Endothelial cell of umbilical vein (primary cell): ENCODE results near the gene PPFIA2. TPM values are rescaled to one million over a fixed set of nuclear protein-coding genes. Genes with fewer than 3 reads are reported as not detected.

Experiments
- BruUV-seq: library from RNA; stranded (reverse); fragments of 400-500 nt; replicated peaks from 2 replicates; lab custom pipeline; 2021; lab: Mats Ljungman, UMichigan
- CTCF ChIA-PET: fragments of 300-600, 350-600 bp; sonication (Branson Sonifier 250); formaldehyde crosslinking; loops from one replicate; lab custom pipeline; 2021; ENCODE audit warnings: antibody characterized with exemption, inconsistent platforms; lab: Charles Lee
- POLR2A ChIA-PET: fragments of 300-600, 350-600 bp; sonication (Branson Sonifier 250); formaldehyde crosslinking; loops from one replicate; lab custom pipeline; 2021; ENCODE audit warnings: antibody characterized with exemption, inconsistent platforms; lab: Charles Lee
- DNase-seq: peaks from one replicate; pipeline ENCODE4 v3.0.0-alpha.2; 2011; ENCODE audit warnings: low read depth, low spot score
- FAIRE-seq: peaks from 2 replicates; lab custom pipeline; 2011; peaks lifted over from hg19 to GRCh38; lab: Jason Lieb, UNC
- H2AFZ ChIP-seq: 2 replicates; pipeline ENCODE4 v1.6.0; 2012; ENCODE audit warnings: low read depth, low read length, control low read depth, inconsistent platforms
- H3K27ac ChIP-seq: 2 replicates; pipeline ENCODE4 v1.5.1; 2011; ENCODE audit warnings: low read depth, mild to moderate bottlenecking, control low read depth, low read length, moderate library complexity; ENCODE audit not compliant: insufficient read depth
- H3K27me3 ChIP-seq, 2 experiments: 2 replicates each; pipeline versions ENCODE4 v1.6.0 to v1.6.1; 2011; ENCODE audit warnings: low read length in 2 of 2, mixed read lengths in 1 of 2; ENCODE audit not compliant: control insufficient read depth in 2 of 2, insufficient read depth in 2 of 2
- H3K36me3 ChIP-seq, 2 experiments: 2 replicates in 1 of 2; 3 replicates in 1 of 2; pipeline ENCODE4 v1.5.1; 2011; ENCODE audit warnings: low read length in 2 of 2, mild to moderate bottlenecking in 1 of 2, moderate library complexity in 1 of 2; ENCODE audit not compliant: control insufficient read depth in 2 of 2, insufficient read depth in 2 of 2; ENCODE audit errors: extremely low read depth in 1 of 2
- H3K4me1 ChIP-seq: 3 replicates; pipeline ENCODE4 v1.5.1; 2011; ENCODE audit warnings: mild to moderate bottlenecking, low read length; ENCODE audit not compliant: control insufficient read depth, insufficient read depth; ENCODE audit errors: extremely low read depth
- H3K4me2 ChIP-seq: 2 replicates; pipeline ENCODE4 v1.6.1; 2011; ENCODE audit warnings: low read length, control low read depth, mixed read lengths; ENCODE audit not compliant: insufficient read depth
- H3K4me3 ChIP-seq, 3 experiments: fragments of 200-600 bp in 1 of 3; sonication (generic), shearing (Covaris generic) in 1 of 3; replicated peaks in 1 of 3; 2 replicates each; pipeline ENCODE4 v1.5.1; 2011 to 2016; ENCODE audit warnings: control low read depth in 3 of 3, low read length in 3 of 3, mild to moderate bottlenecking in 2 of 3, inconsistent platforms in 1 of 3, low read depth in 1 of 3, moderate library complexity in 1 of 3; ENCODE audit not compliant: insufficient read depth in 1 of 3
- H3K79me2 ChIP-seq: 2 replicates; pipeline ENCODE4 v1.6.0; 2012; ENCODE audit warnings: low read length, inconsistent platforms; ENCODE audit not compliant: control insufficient read depth, insufficient read depth
- H3K9ac ChIP-seq: replicated peaks from 2 replicates; pipeline ENCODE3; 2011; ENCODE audit warnings: low read length, control low read depth; ENCODE audit not compliant: insufficient read depth; ENCODE audit errors: extremely low read depth
- H3K9me1 ChIP-seq: replicated peaks from 3 replicates; pipeline ENCODE4 v1.6.0; 2011; ENCODE audit warnings: mild to moderate bottlenecking, low read length; ENCODE audit not compliant: control insufficient read depth, insufficient read depth; ENCODE audit errors: extremely low read depth
- H3K9me3 ChIP-seq: replicated peaks from 2 replicates; pipeline ENCODE4 v1.5.1; 2012; ENCODE audit warnings: low read length, inconsistent platforms; ENCODE audit not compliant: control insufficient read depth, insufficient read depth
- H4K20me1 ChIP-seq: replicated peaks from 2 replicates; pipeline ENCODE3; 2011; ENCODE audit warnings: mild to moderate bottlenecking, low read length; ENCODE audit not compliant: control insufficient read depth, insufficient read depth; ENCODE audit errors: extremely low read depth
- CTCF ChIP-seq, 2 donors: IDR thresholded peaks; 1 replicate in 1 of 2; 2 replicates in 1 of 2; pipeline ENCODE4 v1.5.1; 2011; ENCODE audit warnings: low read length in 2 of 2, mild to moderate bottlenecking in 2 of 2, moderate library complexity in 2 of 2, control low read depth in 1 of 2, inconsistent platforms in 1 of 2, low read depth in 1 of 2; ENCODE audit not compliant: insufficient read depth in 1 of 2; ENCODE audit errors: extremely low read depth in 1 of 2
- EZH2 ChIP-seq: IDR thresholded peaks from 2 replicates; pipeline ENCODE4 v1.6.1; 2012; ENCODE audit warnings: borderline replicate concordance, low read depth, mild to moderate bottlenecking, moderate library complexity, low read length, inconsistent platforms; ENCODE audit not compliant: severe bottlenecking
- FOS ChIP-seq: IDR thresholded peaks from 2 replicates; pipeline ENCODE4 v1.6.1; 2011; ENCODE audit warnings: mild to moderate bottlenecking, low read length, moderate library complexity, borderline replicate concordance; ENCODE audit not compliant: insufficient read depth
- GATA2 ChIP-seq: IDR thresholded peaks from 2 replicates; pipeline ENCODE4 v1.7.0; 2011; ENCODE audit warnings: low read depth, mild to moderate bottlenecking, moderate library complexity, mixed read lengths, low read length; ENCODE audit not compliant: insufficient read length, insufficient read depth
- JUN ChIP-seq: IDR thresholded peaks from 2 replicates; pipeline ENCODE4 v1.6.1; 2011; ENCODE audit warnings: borderline replicate concordance, low read depth; ENCODE audit not compliant: insufficient read length, insufficient read depth
- MAX ChIP-seq: IDR thresholded peaks from 2 replicates; pipeline ENCODE4 v1.6.1; 2011; ENCODE audit not compliant: insufficient read depth, insufficient read length
- MYC ChIP-seq: IDR thresholded peaks from one replicate; pipeline ENCODE4 v1.6.1; 2011; ENCODE audit warnings: mild to moderate bottlenecking, low read depth, low read length
- POLR2A ChIP-seq: IDR thresholded peaks from 2 replicates; pipeline ENCODE4 v1.6.1; 2012; ENCODE audit warnings: low read depth, mild to moderate bottlenecking, control low read depth, low read length
- POLR2AphosphoS5 ChIP-seq: IDR thresholded peaks from 2 replicates; pipeline ENCODE4 v1.6.1; 2012; ENCODE audit warnings: low read depth, mild to moderate bottlenecking, control low read depth, low read length, moderate library complexity; ENCODE audit not compliant: insufficient read depth
- dilution Hi-C: fragments of 300-500 bp; cut with MboI; formaldehyde crosslinking; loops from one replicate; pipeline ENCODE4 v1.15.0; 2019; ENCODE audit warnings: low sequenced_read_pairs; ENCODE audit not compliant: extremely low pct_ligation_motif_present
- intact Hi-C: fragments of 100-400 bp; cut with micrococcal nuclease; formaldehyde crosslinking; loops from one replicate; pipeline ENCODE4 v1.10.0; 2022
- polyA plus RNA-seq, 4 experiments: library from polyadenylated mRNA; depleted of rRNA in 3 of 4; stranded (reverse) in 3 of 4; unstranded in 1 of 4; fragments of >200 nt; gene quantifications; 2 replicates each; pipeline versions ENCODE4 v1.2.1 to v1.2.3, GENCODE V29; 2011 to 2012; ENCODE audit warnings: missing spikeins in 1 of 4
- total RNA-seq: library from RNA; stranded (reverse); gene quantifications from 2 replicates; pipeline ENCODE4 v1.2.3, GENCODE V29; 2021

Gene PPFIA2
- total and polyA plus RNA-seq, 2 donors (not counting 3 experiments of a cell fraction or from before 2014, with no cell fraction given): not detected

GRCh38 chr12:81679614-81680013 lies 79.5 kb downstream of the PPFIA2 start:
- Histone ChIP-seq H2AFZ (no peak overlapping the region), H3K36me3 (no peaks in the 10 kb centered on the region), H3K4me3 (no peak overlapping the region), H3K27me3 (no peaks in the 10 kb centered on the region), H3K9ac (no peak overlapping the region), H3K9me1 (no peaks in the 10 kb centered on the region), H4K20me1 (no peaks in the 10 kb centered on the region), H3K79me2 (no peaks in the 10 kb centered on the region), H3K4me1 (no peaks in the 10 kb centered on the region), H3K27ac (no peak overlapping the region), H3K9me3 (no peaks in the 10 kb centered on the region), H3K4me2 (no peak overlapping the region)
- TF ChIP-seq EZH2: no peak
- TF ChIP-seq CTCF (IDR thresholded peaks at IDR 0.05; ENCODE audit: extremely low read depth in 1 of 2, insufficient read depth in 1 of 2, low read depth in 1 of 2, low read length in 2 of 2): no peak
- TF ChIP-seq GATA2: no peak
- TF ChIP-seq POLR2A: no peak
- TF ChIP-seq MYC: no peak
- no peak for TF ChIP-seq FOS
- no peak for TF ChIP-seq JUN
- no peak for TF ChIP-seq POLR2AphosphoS5
- TF ChIP-seq MAX: no peak
- BruUV-seq: no TSS peak
- FAIRE-seq (no peak), DNase-seq (no peak)
- intact Hi-C loops: no loop called here
- dilution Hi-C loops: no loop called here
- CTCF ChIA-PET: no interaction called here
- POLR2A ChIA-PET: no interaction called here
